ENCODE data around the gene SLC30A3. TPM values are rescaled to one million over a fixed set of nuclear protein-coding genes. Genes with fewer than 3 reads are reported as not detected.

Gene SLC30A3
- total RNA-seq, 1 experiment from 2014 or later: not detected

GRCh38 chr2:27219091-27219490, 43.8 kb downstream of the SLC30A3 start:
- no peak for DNase-seq
- no TSS peak for BruUV-seq (replicated peaks)
- Mint-ChIP-seq H3K36me3 (ENCODE audit: insufficient read depth, unreplicated experiment) (peaks cover 47% of the 10 kb centered on the region), H3K9me3 (ENCODE audit: low read depth, unreplicated experiment) (no peaks in the 10 kb centered on the region), H3K27ac (ENCODE audit: unreplicated experiment) (no peak overlapping the region), H3K4me3 (ENCODE audit: low read depth, unreplicated experiment) (no peak overlapping the region), H3K27me3 (ENCODE audit: unreplicated experiment) (no peaks in the 10 kb centered on the region), H3K4me1 (ENCODE audit: low read depth, unreplicated experiment) (peaks cover 29% of the 10 kb centered on the region)
- TF ChIP-seq, protein P1, sequence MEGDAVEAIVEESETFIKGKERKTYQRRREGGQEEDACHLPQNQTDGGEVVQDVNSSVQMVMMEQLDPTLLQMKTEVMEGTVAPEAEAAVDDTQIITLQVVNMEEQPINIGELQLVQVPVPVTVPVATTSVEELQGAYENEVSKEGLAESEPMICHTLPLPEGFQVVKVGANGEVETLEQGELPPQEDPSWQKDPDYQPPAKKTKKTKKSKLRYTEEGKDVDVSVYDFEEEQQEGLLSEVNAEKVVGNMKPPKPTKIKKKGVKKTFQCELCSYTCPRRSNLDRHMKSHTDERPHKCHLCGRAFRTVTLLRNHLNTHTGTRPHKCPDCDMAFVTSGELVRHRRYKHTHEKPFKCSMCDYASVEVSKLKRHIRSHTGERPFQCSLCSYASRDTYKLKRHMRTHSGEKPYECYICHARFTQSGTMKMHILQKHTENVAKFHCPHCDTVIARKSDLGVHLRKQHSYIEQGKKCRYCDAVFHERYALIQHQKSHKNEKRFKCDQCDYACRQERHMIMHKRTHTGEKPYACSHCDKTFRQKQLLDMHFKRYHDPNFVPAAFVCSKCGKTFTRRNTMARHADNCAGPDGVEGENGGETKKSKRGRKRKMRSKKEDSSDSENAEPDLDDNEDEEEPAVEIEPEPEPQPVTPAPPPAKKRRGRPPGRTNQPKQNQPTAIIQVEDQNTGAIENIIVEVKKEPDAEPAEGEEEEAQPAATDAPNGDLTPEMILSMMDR (IDR thresholded peaks at IDR 0.05; ENCODE audit: unreplicated experiment): no peak
- intact Hi-C loops (cut with micrococcal nuclease; ENCODE audit: unreplicated experiment): no loop called here
- CTCF ChIA-PET: no interaction called here

DNA sequence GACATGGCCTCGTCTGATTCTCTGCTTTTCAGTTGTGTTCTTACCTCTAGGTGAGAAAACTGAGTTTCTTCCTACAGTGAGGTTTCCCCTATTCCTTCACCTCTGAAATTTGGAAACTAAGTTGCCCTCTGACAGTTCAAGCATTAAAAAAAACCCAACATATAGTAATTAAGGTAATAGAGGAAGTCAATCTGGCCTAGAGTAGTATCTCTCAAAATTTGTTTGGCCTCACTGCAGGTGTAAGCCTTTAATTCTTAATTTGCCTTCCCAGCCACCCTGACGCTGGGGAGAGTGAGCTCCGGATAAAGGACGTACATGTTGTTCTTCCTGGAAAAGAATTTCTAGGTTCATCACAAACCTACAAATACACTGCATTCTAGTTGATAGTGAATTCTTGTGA, 44.2 kb downstream of the SLC30A3 start:
- H3K27me3 Mint-ChIP-seq (ENCODE audit: unreplicated experiment): no peaks in the 10 kb centered on the region
- no peak overlapping the region for H3K27ac Mint-ChIP-seq (ENCODE audit: unreplicated experiment)
- peaks cover 49% of the 10 kb centered on the region for H3K36me3 Mint-ChIP-seq (ENCODE audit: insufficient read depth, unreplicated experiment)
- BruUV-seq (replicated peaks): no TSS peak
- CTCF ChIA-PET: no interaction called here
- H3K4me3 Mint-ChIP-seq (ENCODE audit: low read depth, unreplicated experiment): peak overlapping the region; percentile 88
- peaks cover 33% of the 10 kb centered on the region for H3K4me1 Mint-ChIP-seq (ENCODE audit: low read depth, unreplicated experiment)
- intact Hi-C loops (cut with micrococcal nuclease; ENCODE audit: unreplicated experiment): loop anchor here (1.0 kb wide), 1 partner anchor 120 kb away; no protein-coding TSS in a partner anchor
- no peaks in the 10 kb centered on the region for H3K9me3 Mint-ChIP-seq (ENCODE audit: low read depth, unreplicated experiment)
- TF ChIP-seq, protein P1 (IDR thresholded peaks at IDR 0.05; ENCODE audit: unreplicated experiment): no peak
- no peak for DNase-seq

DNA sequence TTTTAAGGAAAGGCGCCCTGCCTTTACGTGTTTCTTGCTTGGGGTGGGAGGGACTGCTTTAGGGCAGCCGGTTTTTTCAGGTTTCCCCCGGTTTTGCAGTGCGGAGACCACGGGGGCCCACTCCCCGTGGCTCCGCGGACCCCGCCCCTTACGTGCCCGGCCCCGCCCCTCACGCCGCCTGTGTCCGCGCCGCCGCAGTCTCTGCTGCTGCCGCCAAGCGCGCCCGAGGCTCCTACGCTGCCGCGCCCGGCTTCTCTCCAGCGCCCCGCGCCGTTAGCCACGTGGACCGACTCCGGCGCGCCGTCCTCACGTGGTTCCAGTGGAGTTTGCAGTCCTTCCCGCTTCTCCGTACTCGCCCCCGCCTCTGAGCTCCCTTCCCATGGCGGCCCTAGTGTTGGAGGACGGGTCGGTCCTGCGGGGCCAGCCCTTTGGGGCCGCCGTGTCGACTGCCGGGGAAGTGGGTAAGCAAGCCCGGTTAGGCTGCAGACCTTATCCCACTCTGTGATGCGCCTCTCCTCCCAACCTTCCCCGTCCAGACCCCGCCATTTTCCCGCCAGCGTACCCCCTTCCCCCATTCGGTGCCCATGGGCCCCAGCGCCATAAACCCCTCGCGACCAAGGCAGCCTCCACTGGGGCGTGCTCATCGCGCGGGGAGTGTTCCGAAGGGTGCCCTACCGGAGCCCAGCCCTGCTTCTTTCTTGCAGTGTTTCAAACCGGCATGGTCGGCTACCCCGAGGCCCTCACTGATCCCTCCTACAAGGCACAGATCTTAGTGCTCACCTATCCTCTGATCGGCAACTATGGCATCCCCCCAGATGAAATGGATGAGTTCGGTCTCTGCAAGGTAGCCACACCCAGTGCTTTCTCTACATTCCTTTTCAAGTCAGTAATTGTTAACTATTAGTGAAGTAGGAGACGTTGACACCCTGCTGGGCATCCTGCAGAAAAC, 45.4 kb downstream of the SLC30A3 start, which contains the start of gene CAD:
CAD (plus strand) TSS at position 197 of the 949 bp plus-strand sequence; CDS start at position 380, 183 bp downstream.
- H3K9me3 Mint-ChIP-seq (ENCODE audit: low read depth, unreplicated experiment): no peaks in the 10 kb centered on the region
- peaks cover 38% of the 10 kb centered on the region for H3K4me1 Mint-ChIP-seq (ENCODE audit: low read depth, unreplicated experiment)
- peaks cover 61% of the 10 kb centered on the region for H3K36me3 Mint-ChIP-seq (ENCODE audit: insufficient read depth, unreplicated experiment)
- H3K27ac Mint-ChIP-seq (ENCODE audit: unreplicated experiment): peak within 1 kb of the TSS; percentile 82
- TSS peak; percentile 8 for BruUV-seq (replicated peaks)
- peak; percentile 90 for DNase-seq
- CTCF ChIA-PET: interaction anchor here (0.5 to 1.3 kb wide), 3 partner anchors 13 to 130 kb away, joined by 3 to 4 read pairs (median 3); partner anchors contain the start of gene KHK
- H3K27me3 Mint-ChIP-seq (ENCODE audit: unreplicated experiment): no peaks in the 10 kb centered on the region
- H3K4me3 Mint-ChIP-seq (ENCODE audit: low read depth, unreplicated experiment): peak within 1 kb of the TSS; percentile 88
- TF ChIP-seq, protein P1 (IDR thresholded peaks at IDR 0.05; ENCODE audit: unreplicated experiment): no peak
- intact Hi-C loops (cut with micrococcal nuclease; ENCODE audit: unreplicated experiment): loop anchor here (1.0 kb wide), 1 partner anchor 119 kb away; no protein-coding TSS in a partner anchor

- TF ChIP-seq, protein P1 (IDR thresholded peaks at IDR 0.05; ENCODE audit: unreplicated experiment): no peak
- DNase-seq: no peak
- Mint-ChIP-seq H3K27ac (ENCODE audit: unreplicated experiment) (peak overlapping the region; percentile 77), H3K36me3 (ENCODE audit: insufficient read depth, unreplicated experiment) (peaks cover 69% of the 10 kb centered on the region), H3K4me3 (ENCODE audit: low read depth, unreplicated experiment) (peak overlapping the region; percentile 88), H3K9me3 (ENCODE audit: low read depth, unreplicated experiment) (no peaks in the 10 kb centered on the region), H3K4me1 (ENCODE audit: low read depth, unreplicated experiment) (peaks cover 38% of the 10 kb centered on the region), H3K27me3 (ENCODE audit: unreplicated experiment) (no peaks in the 10 kb centered on the region)
- CTCF ChIA-PET: interaction anchor here (1.3 kb wide), 1 partner anchor 130 kb away, joined by 4 read pairs; the partner anchor contains the start of gene KHK
- intact Hi-C loops (cut with micrococcal nuclease; ENCODE audit: unreplicated experiment): no loop called here
- no TSS peak for BruUV-seq (replicated peaks)
Observed at GRCh38 chr2:27216416-27217137, 46.3 kb downstream of the SLC30A3 start.
